HepG2 (cell line): ENCODE measurements around the gene BAMBI. TPM values are rescaled to one million over a fixed set of nuclear protein-coding genes. Genes with fewer than 3 reads are reported as not detected.

Source experiments
- ERF ChIP-seq: IDR thresholded peaks from 2 replicates; pipeline ENCODE4 v1.6.1; 2018; ENCODE audit warnings: missing biosample characterization, missing genetic modification reagents
- HOXD1 ChIP-seq: sonication (generic); formaldehyde crosslinking; IDR thresholded peaks from 2 replicates; pipeline ENCODE4 v1.5.0; 2020; ENCODE audit warnings: missing genetic modification reagents
- MXI1 ChIP-seq: IDR thresholded peaks from 3 replicates; pipeline ENCODE4 v1.6.1; 2012; ENCODE audit warnings: low read depth, low read length, inconsistent platforms, borderline replicate concordance
- POLR2G ChIP-seq: fragments of 200-400 bp; formaldehyde crosslinking; IDR thresholded peaks from 2 replicates; pipeline ENCODE4 v1.6.1; 2018; ENCODE audit warnings: mild to moderate bottlenecking, low read depth, low read length, moderate library complexity
- SOX13 ChIP-seq, 3 experiments: fragments of 450-650 bp in 1 of 3; sonication (generic) in 1 of 3; formaldehyde crosslinking in 1 of 3; IDR thresholded peaks in 2 of 3; conservative IDR thresholded peaks in 1 of 3; 2 replicates each; pipeline versions ENCODE4 v1.5.0 to v1.6.1; 2016 to 2020; ENCODE audit warnings: antibody characterized with exemption in 1 of 3, mild to moderate bottlenecking in 1 of 3, missing compliant biosample characterization in 1 of 3, missing genetic modification reagents in 1 of 3, moderate library complexity in 1 of 3
- YEATS4 ChIP-seq: sonication (generic); formaldehyde crosslinking; IDR thresholded peaks from 2 replicates; pipeline ENCODE4 v1.4.0; 2020; ENCODE audit warnings: missing genetic modification reagents, borderline replicate concordance
- ZBTB14 ChIP-seq: sonication (generic); formaldehyde crosslinking; IDR thresholded peaks from 2 replicates; pipeline ENCODE4 v1.4.0; 2020; ENCODE audit warnings: missing genetic modification reagents
- ZBTB7B ChIP-seq: sonication (generic); formaldehyde crosslinking; IDR thresholded peaks from 2 replicates; pipeline ENCODE4 v1.4.0; 2020; ENCODE audit warnings: missing genetic modification reagents
- ZFX ChIP-seq: sonication (generic); formaldehyde crosslinking; IDR thresholded peaks from 2 replicates; pipeline ENCODE4 v1.4.0; 2020; ENCODE audit warnings: mild to moderate bottlenecking, low read depth, missing genetic modification reagents, moderate library complexity
- ZMYM2 ChIP-seq: sonication (generic); formaldehyde crosslinking; IDR thresholded peaks from 2 replicates; pipeline ENCODE4 v1.8.0; 2022; ENCODE audit warnings: mild to moderate bottlenecking, missing genetic modification reagents
- ZNF292 ChIP-seq: sonication (generic); formaldehyde crosslinking; IDR thresholded peaks from 2 replicates; pipeline ENCODE4 v1.8.1; 2022; ENCODE audit warnings: mild to moderate bottlenecking, low read depth, missing genetic modification reagents, borderline replicate concordance
- ZNF501 ChIP-seq: sonication (generic); formaldehyde crosslinking; IDR thresholded peaks from 2 replicates; pipeline ENCODE4 v1.5.1; 2020; ENCODE audit warnings: mild to moderate bottlenecking, moderate library complexity, missing genetic modification reagents
- ZNF543 ChIP-seq: sonication (generic); formaldehyde crosslinking; IDR thresholded peaks from 2 replicates; pipeline ENCODE4 v1.4.0; 2020; ENCODE audit warnings: mild to moderate bottlenecking, missing genetic modification reagents
- ZNF749 ChIP-seq: sonication (generic); formaldehyde crosslinking; IDR thresholded peaks from 2 replicates; pipeline ENCODE4 v1.8.0; 2022; ENCODE audit warnings: mild to moderate bottlenecking, missing genetic modification reagents, moderate library complexity, borderline replicate concordance
- ZNF773 ChIP-seq: sonication (generic); formaldehyde crosslinking; IDR thresholded peaks from 2 replicates; pipeline ENCODE4 v1.4.0; 2020; ENCODE audit warnings: missing genetic modification reagents, borderline replicate concordance
- polyA plus RNA-seq, 8 experiments: library from polyadenylated mRNA; depleted of rRNA in 3 of 8; stranded (reverse) in 7 of 8; unstranded in 1 of 8; fragments of >200 nt; fragmentation: Illumina TruSeq in 4 of 8; extraction: Trizol in 4 of 8; gene quantifications; 2 replicates each; pipeline versions ENCODE4 v1.2.1 to v1.2.3, GENCODE V29; 2011 to 2016; ENCODE audit warnings: low read depth in 4 of 8, missing spikeins in 1 of 8, mixed read lengths in 1 of 8; ENCODE audit not compliant: insufficient read depth in 1 of 8
- total RNA-seq, 5 experiments: library from RNA; depleted of rRNA; stranded (reverse); fragments of >200 nt; fragmentation: Illumina TruSeq; extraction: Trizol; gene quantifications; 2 replicates each; pipeline ENCODE4 v1.2.3, GENCODE V29; 2016; ENCODE audit warnings: low read depth in 1 of 5
- TF ChIP-seq, protein P1 (sequence below): sonication (generic); formaldehyde crosslinking; IDR thresholded peaks from 2 replicates; pipeline ENCODE4 v1.9.0; 2021; ENCODE audit warnings: missing genetic modification reagents, borderline replicate concordance
- TF ChIP-seq, protein P2 (sequence below): sonication (generic); formaldehyde crosslinking; IDR thresholded peaks from 2 replicates; pipeline ENCODE4 v1.4.0; 2020; ENCODE audit warnings: missing genetic modification reagents
- TF ChIP-seq, protein P3 (sequence below): sonication (generic); formaldehyde crosslinking; IDR thresholded peaks from 2 replicates; pipeline ENCODE4 v1.4.0; 2020; ENCODE audit warnings: missing genetic modification reagents

Gene BAMBI
- total and polyA plus RNA-seq, 2 of the 13 experiments (the other 11 are each of a cell fraction or from before 2014, with no cell fraction given): 12.0 to 23.6 TPM

DNA sequence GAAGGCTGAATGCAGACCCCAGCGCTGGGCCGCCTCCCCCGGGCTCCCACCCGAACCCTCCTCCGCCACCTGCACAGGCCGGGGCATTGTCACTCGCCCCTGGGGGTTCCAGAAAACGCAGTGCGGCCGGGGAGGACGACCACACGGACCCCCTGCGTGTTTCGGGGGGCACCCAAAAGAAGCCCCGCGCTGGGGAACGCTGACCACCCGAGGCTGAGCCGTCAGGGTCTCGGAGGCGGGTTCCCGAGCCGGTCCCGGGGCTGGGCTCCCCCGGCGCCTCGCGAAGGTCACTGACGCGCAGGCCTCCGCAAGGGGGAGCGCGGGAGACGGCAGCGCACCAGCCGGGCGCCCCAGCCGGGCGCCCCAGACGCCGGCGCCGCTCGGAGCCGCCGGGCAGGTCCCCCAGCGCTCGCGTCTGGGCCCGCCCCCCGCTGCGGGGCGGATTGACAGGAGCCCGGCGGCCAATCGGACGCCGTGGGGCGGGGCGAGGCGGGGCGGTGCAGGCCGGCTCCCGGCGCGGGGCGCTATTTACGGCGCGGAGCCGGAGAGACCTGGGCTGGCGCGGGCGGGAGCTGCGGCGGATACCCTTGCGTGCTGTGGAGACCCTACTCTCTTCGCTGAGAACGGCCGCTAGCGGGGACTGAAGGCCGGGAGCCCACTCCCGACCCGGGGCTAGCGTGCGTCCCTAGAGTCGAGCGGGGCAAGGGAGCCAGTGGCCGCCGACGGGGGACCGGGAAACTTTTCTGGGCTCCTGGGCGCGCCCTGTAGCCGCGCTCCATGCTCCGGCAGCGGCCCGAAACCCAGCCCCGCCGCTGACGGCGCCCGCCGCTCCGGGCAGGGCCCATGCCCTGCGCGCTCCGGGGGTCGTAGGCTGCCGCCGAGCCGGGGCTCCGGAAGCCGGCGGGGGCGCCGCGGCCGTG lies at the start of gene BAMBI (continued):
- TF ChIP-seq ZNF501 (CRISPR knock-in tag): peak; percentile 47
- TF ChIP-seq ZBTB14 (CRISPR knock-in tag): no peak
- peak; percentile 53; the same call in 1 of the 2 replicates for TF ChIP-seq ZFX (CRISPR knock-in tag)
- 0 out of 2 replicates have a peak, but pooled peaks have one; percentile 30 for TF ChIP-seq ZNF543
- TF ChIP-seq, protein P1, sequence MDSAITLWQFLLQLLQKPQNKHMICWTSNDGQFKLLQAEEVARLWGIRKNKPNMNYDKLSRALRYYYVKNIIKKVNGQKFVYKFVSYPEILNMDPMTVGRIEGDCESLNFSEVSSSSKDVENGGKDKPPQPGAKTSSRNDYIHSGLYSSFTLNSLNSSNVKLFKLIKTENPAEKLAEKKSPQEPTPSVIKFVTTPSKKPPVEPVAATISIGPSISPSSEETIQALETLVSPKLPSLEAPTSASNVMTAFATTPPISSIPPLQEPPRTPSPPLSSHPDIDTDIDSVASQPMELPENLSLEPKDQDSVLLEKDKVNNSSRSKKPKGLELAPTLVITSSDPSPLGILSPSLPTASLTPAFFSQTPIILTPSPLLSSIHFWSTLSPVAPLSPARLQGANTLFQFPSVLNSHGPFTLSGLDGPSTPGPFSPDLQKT (CRISPR knock-in tag): no peak
- TF ChIP-seq HOXD1: peak; percentile 64
- TF ChIP-seq ZMYM2 (CRISPR knock-in tag): 0 out of 2 replicates have a peak, but pooled peaks have one; percentile 34
- TF ChIP-seq MXI1: peak; percentile 45; the same call in 1 of the 3 replicates
- TF ChIP-seq ERF: peak; percentile 70
- TF ChIP-seq POLR2G: peak; percentile 98
- TF ChIP-seq ZNF773 (CRISPR knock-in tag): peak; percentile 39; the same call in 1 of the 2 replicates
- TF ChIP-seq SOX13 (IDR thresholded peaks at IDR 0.05): no peak; the same call in 1 of the 2 replicates
- peak in 1 of 2 experiments; percentile 24; a peak in 1 of 4 replicates for TF ChIP-seq SOX13 (CRISPR knock-in tag; conservative IDR thresholded peaks at IDR 0.05 in 1 of 2, IDR thresholded peaks at IDR 0.05 in 1 of 2)
- TF ChIP-seq ZBTB7B: peak; percentile 24
- TF ChIP-seq YEATS4: peak; percentile 23; the same call in 1 of the 2 replicates
- no peak; the same call in 1 of the 2 replicates for TF ChIP-seq ZNF292 (CRISPR knock-in tag)
- TF ChIP-seq, protein P2, sequence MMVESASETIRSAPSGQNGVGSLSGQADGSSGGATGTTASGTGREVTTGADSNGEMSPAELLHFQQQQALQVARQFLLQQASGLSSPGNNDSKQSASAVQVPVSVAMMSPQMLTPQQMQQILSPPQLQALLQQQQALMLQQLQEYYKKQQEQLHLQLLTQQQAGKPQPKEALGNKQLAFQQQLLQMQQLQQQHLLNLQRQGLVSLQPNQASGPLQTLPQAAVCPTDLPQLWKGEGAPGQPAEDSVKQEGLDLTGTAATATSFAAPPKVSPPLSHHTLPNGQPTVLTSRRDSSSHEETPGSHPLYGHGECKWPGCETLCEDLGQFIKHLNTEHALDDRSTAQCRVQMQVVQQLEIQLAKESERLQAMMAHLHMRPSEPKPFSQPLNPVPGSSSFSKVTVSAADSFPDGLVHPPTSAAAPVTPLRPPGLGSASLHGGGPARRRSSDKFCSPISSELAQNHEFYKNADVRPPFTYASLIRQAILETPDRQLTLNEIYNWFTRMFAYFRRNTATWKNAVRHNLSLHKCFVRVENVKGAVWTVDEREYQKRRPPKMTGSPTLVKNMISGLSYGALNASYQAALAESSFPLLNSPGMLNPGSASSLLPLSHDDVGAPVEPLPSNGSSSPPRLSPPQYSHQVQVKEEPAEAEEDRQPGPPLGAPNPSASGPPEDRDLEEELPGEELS: peak; percentile 27; the same call in 1 of the 2 replicates
- TF ChIP-seq, protein P3, sequence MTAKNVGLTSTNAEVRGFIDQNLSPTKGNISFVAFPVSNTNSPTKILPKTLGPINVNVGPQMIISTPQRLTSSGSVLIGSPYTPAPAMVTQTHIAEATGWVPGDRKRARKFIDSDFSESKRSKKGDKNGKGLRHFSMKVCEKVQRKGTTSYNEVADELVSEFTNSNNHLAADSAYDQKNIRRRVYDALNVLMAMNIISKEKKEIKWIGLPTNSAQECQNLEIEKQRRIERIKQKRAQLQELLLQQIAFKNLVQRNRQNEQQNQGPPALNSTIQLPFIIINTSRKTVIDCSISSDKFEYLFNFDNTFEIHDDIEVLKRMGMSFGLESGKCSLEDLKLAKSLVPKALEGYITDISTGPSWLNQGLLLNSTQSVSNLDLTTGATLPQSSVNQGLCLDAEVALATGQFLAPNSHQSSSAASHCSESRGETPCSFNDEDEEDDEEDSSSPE (CRISPR knock-in tag): peak; percentile 57
- 0 out of 2 replicates have a peak, but pooled peaks have one; percentile 43 for TF ChIP-seq ZNF749
